ENCODE results near the gene GPATCH2.

GPATCH2 gene

GRCh38 chr1:217471403-217471802 lies 159.5 kb downstream of the GPATCH2 start:
- Mint-ChIP-seq H3K27ac (no peak overlapping the region), H3K4me3 (no peak overlapping the region), H3K27me3 (no peaks in the 10 kb centered on the region), H3K4me1 (ENCODE audit: low read depth) (no peaks in the 10 kb centered on the region), H3K9me3 (no peaks in the 10 kb centered on the region), H3K36me3 (ENCODE audit: low read depth) (peaks cover 11% of the 10 kb centered on the region)
- no peak for DNase-seq

GRCh38 chr1:217469983-217470382 lies 160.9 kb downstream of the GPATCH2 start:
- no peak for DNase-seq
- H3K9me3 Mint-ChIP-seq = peaks cover 8% of the 10 kb centered on the region
- no peaks in the 10 kb centered on the region for H3K4me1 Mint-ChIP-seq (ENCODE audit: low read depth)
- no peaks in the 10 kb centered on the region for H3K27me3 Mint-ChIP-seq
- H3K4me3 Mint-ChIP-seq = no peak overlapping the region
- peaks cover 23% of the 10 kb centered on the region for H3K36me3 Mint-ChIP-seq (ENCODE audit: low read depth)
- no peak overlapping the region for H3K27ac Mint-ChIP-seq

GRCh38 chr1:217465102-217465501 lies 165.8 kb downstream of the GPATCH2 start:
- Mint-ChIP-seq H3K27me3 (no peaks in the 10 kb centered on the region), H3K27ac (no peak overlapping the region)

GRCh38 chr1:217462666-217463065 lies 168.2 kb downstream of the GPATCH2 start:
- H3K27ac Mint-ChIP-seq = no peak overlapping the region
- no peaks in the 10 kb centered on the region for H3K4me1 Mint-ChIP-seq (ENCODE audit: low read depth)
- H3K36me3 Mint-ChIP-seq (ENCODE audit: low read depth) = peaks cover 37% of the 10 kb centered on the region
- no peak for DNase-seq
- peaks cover 17% of the 10 kb centered on the region for H3K9me3 Mint-ChIP-seq
- no peak overlapping the region for H3K4me3 Mint-ChIP-seq
- no peaks in the 10 kb centered on the region for H3K27me3 Mint-ChIP-seq

More at GRCh38 chr1:217465102-217465501, 165.8 kb downstream of the GPATCH2 start:
- Mint-ChIP-seq H3K9me3 (peaks cover 17% of the 10 kb centered on the region), H3K4me1 (ENCODE audit: low read depth) (no peaks in the 10 kb centered on the region), H3K36me3 (ENCODE audit: low read depth) (peaks cover 35% of the 10 kb centered on the region), H3K4me3 (no peak overlapping the region)
- DNase-seq = no peak

GRCh38 chr1:217462159-217462558 lies 168.7 kb downstream of the GPATCH2 start:
- H3K27me3 Mint-ChIP-seq = no peaks in the 10 kb centered on the region
- no peak for DNase-seq
- H3K4me1 Mint-ChIP-seq (ENCODE audit: low read depth) = no peaks in the 10 kb centered on the region
- peaks cover 17% of the 10 kb centered on the region for H3K9me3 Mint-ChIP-seq
- no peak overlapping the region for H3K27ac Mint-ChIP-seq
- H3K4me3 Mint-ChIP-seq = no peak overlapping the region
- peaks cover 38% of the 10 kb centered on the region for H3K36me3 Mint-ChIP-seq (ENCODE audit: low read depth)

- Mint-ChIP-seq H3K27ac (no peak overlapping the region), H3K9me3 (no peaks in the 10 kb centered on the region), H3K4me1 (ENCODE audit: low read depth) (no peaks in the 10 kb centered on the region), H3K4me3 (no peak overlapping the region), H3K27me3 (no peaks in the 10 kb centered on the region), H3K36me3 (ENCODE audit: low read depth) (peaks cover 27% of the 10 kb centered on the region)
- DNase-seq = no peak
These were observed 173.9 kb downstream of the GPATCH2 start for GRCh38 chr1:217457016-217457415.

GRCh38 chr1:217456261-217456660 lies 174.6 kb downstream of the GPATCH2 start:
- Mint-ChIP-seq H3K36me3 (ENCODE audit: low read depth) (peaks cover 27% of the 10 kb centered on the region), H3K4me3 (no peak overlapping the region), H3K27me3 (no peaks in the 10 kb centered on the region)

GRCh38 chr1:217453816-217454215 lies 177.1 kb downstream of the GPATCH2 start:
- Mint-ChIP-seq H3K4me3 (no peak overlapping the region), H3K36me3 (ENCODE audit: low read depth) (peaks cover 34% of the 10 kb centered on the region), H3K4me1 (ENCODE audit: low read depth) (no peaks in the 10 kb centered on the region), H3K9me3 (no peaks in the 10 kb centered on the region), H3K27me3 (no peaks in the 10 kb centered on the region), H3K27ac (no peak overlapping the region)
- DNase-seq = no peak

More at GRCh38 chr1:217456261-217456660, 174.6 kb downstream of the GPATCH2 start:
- Mint-ChIP-seq H3K9me3 (no peaks in the 10 kb centered on the region), H3K27ac (no peak overlapping the region), H3K4me1 (ENCODE audit: low read depth) (no peaks in the 10 kb centered on the region)
- DNase-seq = no peak

GRCh38 chr1:217449370-217449769 lies 181.5 kb downstream of the GPATCH2 start:
- Mint-ChIP-seq H3K9me3 (no peaks in the 10 kb centered on the region), H3K27me3 (no peaks in the 10 kb centered on the region), H3K4me1 (ENCODE audit: low read depth) (no peaks in the 10 kb centered on the region), H3K27ac (no peak overlapping the region), H3K36me3 (ENCODE audit: low read depth) (peaks cover 54% of the 10 kb centered on the region), H3K4me3 (no peak overlapping the region)
- no peak for DNase-seq

GRCh38 chr1:217443845-217444244 lies 187.0 kb downstream of the GPATCH2 start:
- H3K4me1 Mint-ChIP-seq (ENCODE audit: low read depth) = no peaks in the 10 kb centered on the region
- H3K9me3 Mint-ChIP-seq = peaks cover 17% of the 10 kb centered on the region
- DNase-seq = no peak
- H3K36me3 Mint-ChIP-seq (ENCODE audit: low read depth) = peaks cover 78% of the 10 kb centered on the region
- H3K27ac Mint-ChIP-seq = no peak overlapping the region
- no peaks in the 10 kb centered on the region for H3K27me3 Mint-ChIP-seq
- no peak overlapping the region for H3K4me3 Mint-ChIP-seq

GRCh38 chr1:217437376-217437775 lies 193.5 kb downstream of the GPATCH2 start:
- DNase-seq = no peak
- Mint-ChIP-seq H3K4me3 (no peak overlapping the region), H3K27ac (no peak overlapping the region), H3K9me3 (peaks cover 18% of the 10 kb centered on the region), H3K36me3 (ENCODE audit: low read depth) (peaks cover 58% of the 10 kb centered on the region), H3K4me1 (ENCODE audit: low read depth) (no peaks in the 10 kb centered on the region), H3K27me3 (no peaks in the 10 kb centered on the region)

GRCh38 chr1:217435204-217435603 lies 195.7 kb downstream of the GPATCH2 start:
- H3K27ac Mint-ChIP-seq = no peak overlapping the region
- no peaks in the 10 kb centered on the region for H3K27me3 Mint-ChIP-seq
- no peaks in the 10 kb centered on the region for H3K4me1 Mint-ChIP-seq (ENCODE audit: low read depth)
- H3K9me3 Mint-ChIP-seq = peaks cover 15% of the 10 kb centered on the region
- H3K36me3 Mint-ChIP-seq (ENCODE audit: low read depth) = peaks cover 47% of the 10 kb centered on the region
- no peak overlapping the region for H3K4me3 Mint-ChIP-seq
- no peak for DNase-seq

GRCh38 chr1:217433664-217434063 lies 197.2 kb downstream of the GPATCH2 start:
- Mint-ChIP-seq H3K36me3 (ENCODE audit: low read depth) (peaks cover 31% of the 10 kb centered on the region), H3K9me3 (no peaks in the 10 kb centered on the region), H3K4me1 (ENCODE audit: low read depth) (no peaks in the 10 kb centered on the region), H3K27ac (no peak overlapping the region), H3K27me3 (no peaks in the 10 kb centered on the region), H3K4me3 (no peak overlapping the region)
- DNase-seq = no peak

- no peak for DNase-seq
- Mint-ChIP-seq H3K27ac (no peak overlapping the region), H3K27me3 (no peaks in the 10 kb centered on the region), H3K9me3 (no peaks in the 10 kb centered on the region), H3K4me1 (ENCODE audit: low read depth) (no peaks in the 10 kb centered on the region), H3K4me3 (no peak overlapping the region), H3K36me3 (ENCODE audit: low read depth) (peaks cover 18% of the 10 kb centered on the region)
These were observed 198.6 kb downstream of the GPATCH2 start for GRCh38 chr1:217432339-217432738.

GRCh38 chr1:217431395-217431794 lies 199.5 kb downstream of the GPATCH2 start:
- Mint-ChIP-seq H3K36me3 (ENCODE audit: low read depth) (peaks cover 9% of the 10 kb centered on the region), H3K4me1 (ENCODE audit: low read depth) (no peaks in the 10 kb centered on the region), H3K9me3 (no peaks in the 10 kb centered on the region), H3K4me3 (no peak overlapping the region), H3K27me3 (no peaks in the 10 kb centered on the region), H3K27ac (no peak overlapping the region)
- no peak for DNase-seq

GRCh38 chr1:217425422-217425821 lies 205.5 kb downstream of the GPATCH2 start:
- H3K9me3 Mint-ChIP-seq = no peaks in the 10 kb centered on the region
- DNase-seq = no peak
- no peak overlapping the region for H3K4me3 Mint-ChIP-seq
- no peaks in the 10 kb centered on the region for H3K27me3 Mint-ChIP-seq
- H3K4me1 Mint-ChIP-seq (ENCODE audit: low read depth) = no peaks in the 10 kb centered on the region
- no peak overlapping the region for H3K27ac Mint-ChIP-seq
- peaks cover 1% of the 10 kb centered on the region for H3K36me3 Mint-ChIP-seq (ENCODE audit: low read depth)

Measured in activated T-cell treated with anti-CD3 and anti-CD28 coated beads, Interleukin-2, amount 50 U/mL, for 24 hours (primary cell).